Measurements from ENCODE around the gene PSMD2. TPM values are rescaled to one million over a fixed set of nuclear protein-coding genes. Genes with fewer than 3 reads are reported as not detected.

PSMD2 gene
- total and polyA plus RNA-seq, 2 of the 8 experiments (the other 6 are each of a cell fraction or from before 2014, with no cell fraction given), result 350 to 363 TPM

DNA sequence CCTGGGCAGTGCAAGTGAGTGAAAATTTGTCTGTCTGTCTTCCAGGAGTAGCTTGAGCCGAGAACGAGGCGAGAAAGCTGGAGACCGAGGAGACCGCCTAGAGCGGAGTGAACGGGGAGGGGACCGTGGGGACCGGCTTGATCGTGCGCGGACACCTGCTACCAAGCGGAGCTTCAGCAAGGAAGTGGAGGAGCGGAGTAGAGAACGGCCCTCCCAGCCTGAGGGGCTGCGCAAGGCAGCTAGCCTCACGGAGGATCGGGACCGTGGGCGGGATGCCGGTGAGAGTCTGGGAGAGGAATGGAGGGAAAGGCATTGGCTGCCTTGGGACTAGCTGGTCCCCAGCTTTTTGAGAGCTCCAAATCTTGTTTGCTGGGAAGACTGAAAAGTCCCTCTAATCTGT lies 28.1 kb downstream of the PSMD2 start:
- Histone ChIP-seq H3K56ac (replicated peaks; ENCODE audit: insufficient read length, low read depth, low read length) (no peak overlapping the region), H3K36me3 (ENCODE audit: control insufficient read depth in 2 of 4, insufficient read depth in 4 of 4, low read length in 3 of 4) (peaks cover 74 to 99% (median 92%) of the 10 kb centered on the region in 4 experiments), H3K23ac (ENCODE audit: insufficient read length) (no peak overlapping the region), H3K4me1 (replicated peaks in 1 of 4; ENCODE audit: control insufficient read depth in 3 of 4, insufficient read depth in 4 of 4, low read length in 3 of 4) (no peaks in the 10 kb centered on the region), H3K79me2 (ENCODE audit: control insufficient read depth in 1 of 2, insufficient read depth in 2 of 2, low read length in 2 of 2) (peaks cover 0 to 4% of the 10 kb centered on the region in 2 experiments; a peak in 1 of 4 replicates), H3K4me2 (ENCODE audit: insufficient read depth in 1 of 2, low read depth in 2 of 2, low read length in 2 of 2) (no peak overlapping the region), H3K27me3 (replicated peaks in 1 of 4; ENCODE audit: control insufficient read depth in 3 of 4, extremely low read depth in 1 of 4, insufficient read depth in 3 of 4, low read length in 3 of 4) (no peaks in the 10 kb centered on the region), H3K4ac (replicated peaks; ENCODE audit: insufficient read length, low read depth, low read length) (no peak overlapping the region), H4K8ac (ENCODE audit: extremely low read depth, insufficient read depth, low read length) (no peak overlapping the region; the same call in 1 of the 2 replicates), H2AFZ (ENCODE audit: low read length) (no peak overlapping the region), H3K23me2 (ENCODE audit: low read depth, low read length) (no peaks in the 10 kb centered on the region), H3K14ac (ENCODE audit: insufficient read length) (no peak overlapping the region), H4K5ac (ENCODE audit: insufficient read length, low read depth, low read length) (no peak overlapping the region), H3K27ac (ENCODE audit: low read depth, low read length) (no peak overlapping the region), H4K20me1 (replicated peaks in 1 of 2; ENCODE audit: control insufficient read depth in 1 of 2, insufficient read depth in 2 of 2, low read length in 2 of 2) (peaks cover 12 to 20% of the 10 kb centered on the region in 2 experiments), H2BK15ac (ENCODE audit: low read length) (no peak overlapping the region), H2BK12ac (ENCODE audit: low read depth, low read length) (no peak overlapping the region), H3K18ac (ENCODE audit: extremely low read depth, low read length) (no peak overlapping the region), H2AK5ac (ENCODE audit: low read depth, low read length) (no peak overlapping the region), H3K4me3 (ENCODE audit: extremely low read depth in 1 of 4, insufficient read depth in 2 of 4, low read depth in 3 of 4, low read length in 4 of 4) (no peak overlapping the region), H3K9ac (replicated peaks in 1 of 4; ENCODE audit: extremely low read depth in 1 of 4, low read depth in 3 of 4, low read length in 3 of 4) (no peak overlapping the region), H3K79me1 (ENCODE audit: low read depth, low read length) (peaks cover 5% of the 10 kb centered on the region), H2BK20ac (ENCODE audit: low read length) (no peak overlapping the region), H2BK120ac (replicated peaks; ENCODE audit: low read depth, low read length) (no peak overlapping the region), H3K9me3 (ENCODE audit: insufficient read depth in 2 of 2, low read depth in 1 of 2, low read length in 1 of 2) (no peaks in the 10 kb centered on the region), H4K91ac (replicated peaks; ENCODE audit: insufficient read length, low read length) (no peak overlapping the region), H2BK5ac (ENCODE audit: low read depth, low read length) (no peak overlapping the region)
- CTCF ChIA-PET (ENCODE audit: partially characterized antibody), result interaction anchor here (0.5 to 1.6 kb wide), 5 partner anchors 18 to 1037 kb away, joined by 3 to 10 read pairs (median 3); no protein-coding TSS in a partner anchor
- no peak for FAIRE-seq
- POLR2A ChIA-PET (ENCODE audit: partially characterized antibody), result interaction anchor here (0.7 to 9.8 kb wide), 14 partner anchors 8 to 129 kb away, joined by 3 to 148 read pairs (median 5); partner anchors contain the start of genes CAMK2N2 and EIF4G1
- 98% methylated on average over 11 of the region's 21 CpGs; no CpG with 5 or more reads in 1 of the 2 experiments for WGBS, 2 experiments (ENCODE audit: extremely low coverage in 1 of 2, insufficient coverage in 1 of 2, insufficient read length in 1 of 2, insufficient replicate concordance in 2 of 2, low coverage in 1 of 2, low lambda C conversion rate in 2 of 2, missing lambda C conversion rate in 1 of 2)
- DNase-seq (ENCODE audit: low read depth in 1 of 2, low spot score in 2 of 2), result no peak

All from H1 (cell line).